ENCODE results near the gene MGME1.

GRCh38 chr20:18019068-18019467 lies 50.2 kb downstream of the MGME1 start:
- TF ChIP-seq CTCF (conservative IDR thresholded peaks at IDR 0.05; ENCODE audit: low read length): peak; percentile 71
- TF ChIP-seq EZH2phosphoT487 (IDR thresholded peaks at IDR 0.05; ENCODE audit: borderline replicate concordance): no peak

Data from Loucy (cell line).